SK-N-SH (cell line): ENCODE data around the gene CDK10. TPM values are rescaled to one million over a fixed set of nuclear protein-coding genes. Genes with fewer than 3 reads are reported as not detected.

Experiments used
- CTCF ChIA-PET: fragments of 300-600, 350-600 bp; formaldehyde crosslinking; extraction: SDS; loops from one replicate; lab custom pipeline; 2021; lab: Yijun Ruan, JAX
- POLR2A ChIA-PET: fragments of 350-600 bp; sonication (Branson Sonifier 250); formaldehyde crosslinking; extraction: SDS; loops from one replicate; lab custom pipeline; 2020; ENCODE audit warnings: antibody characterized with exemption, inconsistent platforms; lab: Yijun Ruan, JAX
- DNase-seq: peaks from one replicate; pipeline ENCODE4 v3.0.0; 2012
- H2AFZ ChIP-seq: fragments of 200-600 bp; sonication (generic); 2 replicates; pipeline ENCODE4 v1.8.1; 2016; ENCODE audit warnings: antibody characterized with exemption, mild to moderate bottlenecking, low read depth
- H3F3A ChIP-seq: fragments of 200-600 bp; sonication (generic); replicated peaks from 2 replicates; pipeline ENCODE3; 2016; ENCODE audit warnings: antibody characterized with exemption, mild to moderate bottlenecking; ENCODE audit not compliant: insufficient read depth
- H3K27ac ChIP-seq, 2 experiments: fragments of 200-500 bp in 1 of 2; fragments of 200-600 bp in 1 of 2; sonication (Bioruptor generic) in 1 of 2; sonication (generic), shearing (Covaris generic) in 1 of 2; 2 replicates each; pipeline versions ENCODE4 v1.5.1 to v1.6.1; 2014 to 2016; ENCODE audit warnings: low read depth in 2 of 2, inconsistent platforms in 1 of 2, low read length in 1 of 2, mild to moderate bottlenecking in 1 of 2, mixed read lengths in 1 of 2
- H3K27me3 ChIP-seq: fragments of 200-600 bp; sonication (generic), shearing (Covaris generic); 2 replicates; pipeline ENCODE4 v1.6.1; 2016; ENCODE audit warnings: mixed run types; ENCODE audit not compliant: insufficient read depth
- H3K36me3 ChIP-seq, 2 experiments: fragments of 200-500 bp in 1 of 2; fragments of 200-600 bp in 1 of 2; sonication (Bioruptor generic) in 1 of 2; sonication (generic) in 1 of 2; replicated peaks in 1 of 2; 2 replicates each; pipeline versions ENCODE3 to v1.5.1; 2014 to 2016; ENCODE audit warnings: low read length in 1 of 2, mild to moderate bottlenecking in 1 of 2; ENCODE audit not compliant: insufficient read depth in 2 of 2, control insufficient read depth in 1 of 2
- H3K4me1 ChIP-seq, 2 experiments: fragments of 200-500 bp in 1 of 2; fragments of 200-600 bp in 1 of 2; sonication (Bioruptor generic) in 1 of 2; sonication (generic), shearing (Covaris generic) in 1 of 2; 2 replicates each; pipeline versions ENCODE4 v1.5.1 to v1.6.1; 2014 to 2016; ENCODE audit warnings: low read depth in 1 of 2, low read length in 1 of 2, mixed run types in 1 of 2; ENCODE audit not compliant: insufficient read depth in 2 of 2, control insufficient read depth in 1 of 2
- H3K4me2 ChIP-seq: fragments of 200-600 bp; sonication (generic), shearing (Covaris generic); 2 replicates; pipeline ENCODE4 v1.6.1; 2017; ENCODE audit warnings: mixed run types
- H3K4me3 ChIP-seq, 2 experiments: fragments of 200-500 bp in 1 of 2; fragments of 200-600 bp in 1 of 2; sonication (Bioruptor generic) in 1 of 2; sonication (generic), shearing (Covaris generic) in 1 of 2; 2 replicates each; pipeline versions ENCODE4 v1.5.1 to v1.8.1; 2014 to 2016; ENCODE audit warnings: low read depth in 2 of 2, inconsistent platforms in 1 of 2, low read length in 1 of 2, mild to moderate bottlenecking in 1 of 2, mixed read lengths in 1 of 2, moderate library complexity in 1 of 2
- H3K79me2 ChIP-seq: fragments of 200-600 bp; sonication (generic); 2 replicates; pipeline ENCODE4 v1.8.1; 2017; ENCODE audit warnings: mild to moderate bottlenecking; ENCODE audit not compliant: insufficient read depth
- H3K9ac ChIP-seq: fragments of 200-600 bp; sonication (generic); 2 replicates; pipeline ENCODE4 v1.6.1; 2017; ENCODE audit warnings: mixed run types
- H3K9me2 ChIP-seq: fragments of 200-600 bp; sonication (generic); 2 replicates; pipeline ENCODE4 v1.6.1; 2017; ENCODE audit warnings: mixed run types
- H3K9me3 ChIP-seq: fragments of 200-600 bp; sonication (generic); 2 replicates; pipeline ENCODE4 v1.6.1; 2017; ENCODE audit warnings: mixed run types, mild to moderate bottlenecking, moderate library complexity
- H4K20me1 ChIP-seq: fragments of 200-600 bp; sonication (generic); 2 replicates; pipeline ENCODE4 v1.6.1; 2017; ENCODE audit warnings: mild to moderate bottlenecking, mixed run types; ENCODE audit not compliant: insufficient read depth
- CHD2 ChIP-seq: fragments of 150-350 bp; IDR thresholded peaks from 2 replicates; pipeline ENCODE4 v1.6.1; 2018; ENCODE audit warnings: low read length; ENCODE audit not compliant: partially characterized antibody
- EP300 ChIP-seq, 2 experiments: IDR thresholded peaks; 2 replicates each; pipeline versions ENCODE4 v1.4.0 to v1.6.1; 2012; ENCODE audit warnings: borderline replicate concordance in 1 of 2, low read depth in 1 of 2, low read length in 1 of 2
- FOXM1 ChIP-seq: IDR thresholded peaks from 2 replicates; pipeline ENCODE4 v1.4.0; 2012; ENCODE audit warnings: low read depth, mild to moderate bottlenecking
- GATA2 ChIP-seq: sonication (generic); formaldehyde crosslinking; IDR thresholded peaks from 2 replicates; pipeline ENCODE4 v1.5.0; 2020; ENCODE audit warnings: mild to moderate bottlenecking, missing genetic modification reagents
- MEF2A ChIP-seq: IDR thresholded peaks from 2 replicates; pipeline ENCODE4 v1.4.0; 2012; ENCODE audit warnings: low read depth, borderline replicate concordance
- NFIC ChIP-seq: IDR thresholded peaks from 2 replicates; pipeline ENCODE4 v1.4.0; 2012; ENCODE audit warnings: borderline replicate concordance
- RAD21 ChIP-seq: IDR thresholded peaks from 2 replicates; pipeline ENCODE4 v1.6.1; 2012; ENCODE audit warnings: mild to moderate bottlenecking, low read length
- RXRA ChIP-seq: IDR thresholded peaks from 2 replicates; pipeline ENCODE4 v1.4.0; 2012; ENCODE audit warnings: low read depth, mild to moderate bottlenecking, borderline replicate concordance
- SIN3A ChIP-seq: IDR thresholded peaks from 2 replicates; pipeline ENCODE4 v1.6.1; 2012; ENCODE audit warnings: low read depth, mild to moderate bottlenecking, low read length, moderate library complexity, borderline replicate concordance
- SMC3 ChIP-seq: IDR thresholded peaks from 2 replicates; pipeline ENCODE4 v1.6.1; 2012; ENCODE audit warnings: low read depth, low read length, improper control_type of control experiment
- TCF12 ChIP-seq: IDR thresholded peaks from 2 replicates; pipeline ENCODE4 v1.4.0; 2012
- YY1 ChIP-seq: IDR thresholded peaks from 2 replicates; pipeline ENCODE4 v1.4.0; 2012; ENCODE audit warnings: low read depth, mild to moderate bottlenecking
- WGBS: methylation state at CpG from one replicate; pipeline ENCODE4 v1.1.6; 2017; ENCODE audit warnings: low lambda C conversion rate; 5-methylcytosine and 5-hydroxymethylcytosine counted together
- polyA plus RNA-seq, 3 experiments: library from polyadenylated mRNA; depleted of rRNA; stranded (reverse); fragments of >200 nt; gene quantifications; 2 replicates each; pipeline ENCODE4 v1.2.3, GENCODE V29; 2012
- TF ChIP-seq, protein P1 (sequence below): fragments of 150-350 bp; IDR thresholded peaks from 2 replicates; pipeline ENCODE4 v1.6.1; 2017; ENCODE audit warnings: antibody characterized with exemption, low read length, low read depth, borderline replicate concordance
- TF ChIP-seq, protein P2 (sequence below): IDR thresholded peaks from 2 replicates; pipeline ENCODE4; 2012

CDK10 gene
- polyA plus RNA-seq, 1 of the 3 experiments (the other 2 are of a cell fraction), result 84.7 TPM

GRCh38 chr16:89707695-89708094 lies 21.2 kb downstream of the CDK10 start:
- ChIA-PET POLR2A (interaction anchor here (0.9 to 1.7 kb wide), 2 partner anchors 8 to 10 kb away, joined by 3 to 5 read pairs; no protein-coding TSS in a partner anchor), CTCF (interaction anchor here (1.0 to 1.5 kb wide), 2 partner anchors 153 to 211 kb away, joined by 3 to 6 read pairs; partner anchors contain the start of gene MC1R)
- Histone ChIP-seq H3K36me3 (no peaks in the 10 kb centered on the region), H3K4me3 (no peak overlapping the region), H4K20me1 (no peaks in the 10 kb centered on the region), H3K9me3 (no peaks in the 10 kb centered on the region), H3K4me1 (peaks cover 0 to 3% of the 10 kb centered on the region in 2 experiments; a peak in 1 of 4 replicates), H3K27me3 (no peaks in the 10 kb centered on the region), H3K9ac (no peak overlapping the region), H3K27ac (no peak overlapping the region), H3F3A (peaks cover 7% of the 10 kb centered on the region), H3K79me2 (peaks cover 6% of the 10 kb centered on the region; the same call in 1 of the 2 replicates), H3K4me2 (no peak overlapping the region), H2AFZ (no peak overlapping the region), H3K9me2 (no peaks in the 10 kb centered on the region)
- no peak for DNase-seq
- WGBS, result 59% methylated on average over 3 of the region's 9 CpGs
- TF ChIP-seq, protein P1, sequence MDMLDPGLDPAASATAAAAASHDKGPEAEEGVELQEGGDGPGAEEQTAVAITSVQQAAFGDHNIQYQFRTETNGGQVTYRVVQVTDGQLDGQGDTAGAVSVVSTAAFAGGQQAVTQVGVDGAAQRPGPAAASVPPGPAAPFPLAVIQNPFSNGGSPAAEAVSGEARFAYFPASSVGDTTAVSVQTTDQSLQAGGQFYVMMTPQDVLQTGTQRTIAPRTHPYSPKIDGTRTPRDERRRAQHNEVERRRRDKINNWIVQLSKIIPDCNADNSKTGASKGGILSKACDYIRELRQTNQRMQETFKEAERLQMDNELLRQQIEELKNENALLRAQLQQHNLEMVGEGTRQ, result no peak
- TF ChIP-seq EP300 (IDR thresholded peaks at IDR 0.05; ENCODE audit: borderline replicate concordance in 1 of 2, low read depth in 1 of 2, low read length in 1 of 2), result no peak
- TF ChIP-seq YY1, result no peak
- no peak for TF ChIP-seq GATA2 (CRISPR knock-in tag)
- no peak for TF ChIP-seq MEF2A
- no peak for TF ChIP-seq RAD21
- TF ChIP-seq FOXM1, result no peak
- TF ChIP-seq SMC3, result no peak
- TF ChIP-seq, protein P2, sequence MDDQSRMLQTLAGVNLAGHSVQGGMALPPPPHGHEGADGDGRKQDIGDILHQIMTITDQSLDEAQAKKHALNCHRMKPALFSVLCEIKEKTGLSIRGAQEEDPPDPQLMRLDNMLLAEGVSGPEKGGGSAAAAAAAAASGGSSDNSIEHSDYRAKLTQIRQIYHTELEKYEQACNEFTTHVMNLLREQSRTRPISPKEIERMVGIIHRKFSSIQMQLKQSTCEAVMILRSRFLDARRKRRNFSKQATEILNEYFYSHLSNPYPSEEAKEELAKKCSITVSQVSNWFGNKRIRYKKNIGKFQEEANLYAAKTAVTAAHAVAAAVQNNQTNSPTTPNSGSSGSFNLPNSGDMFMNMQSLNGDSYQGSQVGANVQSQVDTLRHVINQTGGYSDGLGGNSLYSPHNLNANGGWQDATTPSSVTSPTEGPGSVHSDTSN, result no peak

GRCh38 chr16:89708481-89708931 lies 22.0 kb downstream of the CDK10 start:
- Histone ChIP-seq H3F3A (peaks cover 5% of the 10 kb centered on the region), H3K9me2 (no peaks in the 10 kb centered on the region), H4K20me1 (no peaks in the 10 kb centered on the region), H3K9me3 (no peaks in the 10 kb centered on the region)
- 100% methylated on average over 1 of the region's 19 CpGs for WGBS
- no peak for DNase-seq
- TF ChIP-seq RXRA (no peak), CHD2 (no peak), RAD21 (no peak), SIN3A (no peak), FOXM1 (no peak), NFIC (no peak), TCF12 (no peak)
- TF ChIP-seq, protein P1, result no peak
- TF ChIP-seq, all 33 proteins: peak for 0
- no peaks in the 10 kb centered on the region for H3K36me3 ChIP-seq
- ChIA-PET CTCF (interaction anchor here (0.9 to 3.0 kb wide), 3 partner anchors 8 to 310 kb away, joined by 3 to 14 read pairs (median 6); partner anchors contain the start of gene DBNDD1), POLR2A (interaction anchor here (1.7 kb wide), 1 partner anchor 9 kb away, joined by 5 read pairs; no protein-coding TSS in a partner anchor)
- no peak overlapping the region for H3K4me2 ChIP-seq
- H3K27me3 ChIP-seq, result no peaks in the 10 kb centered on the region
- H3K4me3 ChIP-seq, result no peak overlapping the region
- H3K9ac ChIP-seq, result no peak overlapping the region
- no peak overlapping the region for H3K27ac ChIP-seq
- H2AFZ ChIP-seq, result no peak overlapping the region
- peaks cover 14% of the 10 kb centered on the region for H3K79me2 ChIP-seq
- H3K4me1 ChIP-seq, result peaks cover 0 to 3% of the 10 kb centered on the region in 2 experiments; a peak in 1 of 4 replicates
